ENCODE measurements around the gene CNGB1.
A peak's percentile ranks its signal among the peaks of the same experiment; 100 is the strongest.
"Not testable (repeated sequence)": the region's sequence is repeated elsewhere in the genome, so short reads cannot be mapped to it uniquely, and the experiment has no call there.

Gene CNGB1

DNA sequence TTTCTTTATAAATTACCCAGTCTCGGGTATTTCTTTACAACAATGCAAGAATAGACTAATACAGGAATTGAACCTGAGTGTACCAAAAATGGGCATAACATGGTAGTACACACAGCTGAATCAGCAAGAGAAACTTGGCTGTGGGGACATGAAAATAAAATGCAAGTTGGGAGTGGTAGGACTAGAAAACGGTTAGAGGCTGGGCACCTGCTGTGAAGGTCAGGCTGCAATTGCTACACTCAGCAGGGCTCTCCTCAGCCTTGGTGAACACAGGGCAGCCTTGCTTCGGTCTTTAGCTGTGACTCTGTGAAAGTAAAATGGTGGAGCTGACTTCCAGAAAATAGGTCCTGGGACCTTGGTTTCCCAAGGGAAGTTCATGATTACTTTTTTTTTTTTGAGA is 45.6 kb downstream of the CNGB1 start:
- no peak for DNase-seq

DNA sequence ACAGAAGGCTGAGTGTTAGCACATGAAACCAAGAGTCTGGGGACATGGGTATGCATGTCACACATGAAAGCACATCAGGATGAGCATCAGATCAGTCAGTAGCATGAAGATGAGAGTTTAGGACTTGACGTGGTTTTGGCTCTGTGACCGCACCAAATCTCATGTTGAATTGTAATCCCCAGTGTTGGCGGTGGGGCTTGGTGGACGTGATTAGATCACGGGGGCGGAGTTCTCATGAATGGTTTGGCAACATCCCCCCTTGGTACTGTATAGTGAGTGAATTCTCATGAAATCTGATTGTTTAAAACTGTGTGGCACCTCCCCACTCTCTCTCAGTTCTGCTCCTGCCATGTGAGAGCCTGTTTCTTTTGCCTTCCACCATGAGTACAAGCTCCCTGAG is 46.4 kb downstream of the CNGB1 start:
- no peak for DNase-seq

DNA sequence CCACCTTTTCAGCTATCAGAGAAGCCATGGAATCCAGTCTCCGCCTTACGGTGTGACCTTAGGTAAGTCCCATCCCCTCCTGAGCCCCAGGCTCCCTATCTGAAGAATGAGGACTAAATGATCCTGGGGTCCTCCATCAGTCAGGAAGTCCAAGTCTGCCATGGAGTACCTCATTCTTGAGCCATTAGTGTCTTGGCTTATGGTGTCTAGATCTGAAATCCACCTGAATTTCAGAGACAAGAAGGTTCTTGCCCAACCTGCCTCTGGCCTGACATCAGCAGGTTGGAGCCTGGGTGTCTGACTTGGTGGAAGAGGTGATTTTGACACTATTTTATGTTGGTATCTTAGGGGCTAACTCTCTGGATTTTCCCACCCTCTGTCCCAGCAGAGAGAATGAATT is 47.1 kb downstream of the CNGB1 start:
- no peak for DNase-seq

DNA sequence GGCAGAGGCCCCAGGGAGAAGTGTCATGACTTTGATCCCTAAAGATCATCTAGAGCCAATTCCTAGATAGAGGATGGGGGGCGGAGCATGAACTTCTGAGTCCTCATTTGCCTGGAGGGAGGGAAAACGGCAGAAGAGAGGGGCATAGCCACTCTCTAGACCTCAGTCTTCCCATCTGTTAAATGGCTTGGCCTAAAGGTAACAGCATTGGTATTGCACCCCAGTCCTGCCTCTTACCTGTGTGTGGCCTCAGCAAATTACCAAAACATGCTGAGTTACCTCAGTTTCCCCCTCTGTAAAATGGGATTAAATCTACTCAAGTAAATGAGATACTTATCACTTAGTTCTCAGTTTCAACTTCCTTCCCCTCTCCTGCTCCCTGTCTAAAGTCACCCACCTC is 47.5 kb downstream of the CNGB1 start:
- DNase-seq = no peak

DNA sequence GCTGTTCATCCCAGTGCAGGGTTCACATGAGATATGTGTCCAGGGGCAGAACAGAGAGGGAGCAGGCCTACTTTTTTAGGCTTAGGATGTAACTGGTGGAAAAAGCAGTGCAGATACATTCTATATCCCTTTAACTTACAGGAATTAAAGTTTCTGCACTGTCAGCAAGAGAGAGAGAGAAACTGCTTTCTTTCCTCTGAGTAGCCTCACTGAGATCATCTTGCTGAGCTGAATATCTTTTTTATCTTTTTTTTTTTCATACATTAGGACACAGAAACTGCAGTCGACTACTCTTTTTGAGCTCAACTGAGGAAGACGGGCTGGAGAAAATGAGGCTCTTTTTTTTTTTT is 50.1 kb downstream of the CNGB1 start:
- DNase-seq = no peak

DNA sequence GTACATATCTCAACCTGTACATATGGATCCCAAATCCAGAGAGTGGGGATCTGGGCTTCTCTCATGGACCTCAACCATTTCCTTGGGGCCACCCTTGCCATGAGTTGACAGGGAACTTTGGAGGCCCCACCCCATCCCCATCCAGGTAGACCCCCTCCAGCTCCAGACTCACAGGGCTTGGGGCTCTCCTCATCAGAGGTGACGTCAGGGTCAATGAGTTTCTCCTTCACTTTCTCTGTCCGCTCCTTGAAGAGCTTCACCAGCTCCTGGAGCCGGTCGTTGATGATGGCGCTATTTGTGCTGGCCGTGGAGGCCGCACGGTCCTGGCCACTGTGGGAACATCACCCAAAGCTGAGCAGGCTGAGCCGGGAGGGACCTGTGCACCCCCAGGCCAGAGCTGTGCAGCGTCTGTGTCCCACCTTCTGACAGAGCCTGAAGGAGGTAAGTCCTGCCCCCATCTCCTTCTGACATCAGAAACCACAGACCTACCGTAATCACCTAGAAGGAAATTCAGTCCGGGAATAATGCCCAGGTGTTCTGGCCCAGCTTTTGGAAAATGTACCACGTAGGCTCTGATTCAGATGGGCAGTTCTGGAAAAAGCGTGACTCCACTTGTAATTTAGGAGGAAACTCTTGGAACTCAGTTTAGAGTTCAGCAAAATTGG is 50.6 kb downstream of the CNGB1 start:
- no peak for DNase-seq

DNA sequence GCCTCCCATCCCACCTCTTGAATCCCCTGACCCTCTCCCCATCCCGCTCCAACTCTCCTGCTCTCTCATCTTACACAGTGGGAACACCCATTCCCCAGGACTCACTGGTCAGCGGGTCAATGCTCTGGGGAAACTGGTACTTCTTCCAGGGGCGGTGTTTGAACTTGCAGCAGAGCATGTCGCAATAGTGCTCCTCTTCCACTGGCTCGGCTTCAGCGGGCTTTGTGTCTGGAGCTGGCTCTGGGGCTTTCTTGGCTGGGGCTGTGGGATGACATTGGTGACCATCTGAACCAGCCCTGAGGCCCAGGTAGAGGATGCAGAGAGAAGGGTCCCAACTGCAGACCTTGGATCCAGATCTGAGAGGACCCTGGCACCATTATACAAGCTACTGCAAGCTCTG is 51.9 kb downstream of the CNGB1 start:
- no peak for DNase-seq

DNA sequence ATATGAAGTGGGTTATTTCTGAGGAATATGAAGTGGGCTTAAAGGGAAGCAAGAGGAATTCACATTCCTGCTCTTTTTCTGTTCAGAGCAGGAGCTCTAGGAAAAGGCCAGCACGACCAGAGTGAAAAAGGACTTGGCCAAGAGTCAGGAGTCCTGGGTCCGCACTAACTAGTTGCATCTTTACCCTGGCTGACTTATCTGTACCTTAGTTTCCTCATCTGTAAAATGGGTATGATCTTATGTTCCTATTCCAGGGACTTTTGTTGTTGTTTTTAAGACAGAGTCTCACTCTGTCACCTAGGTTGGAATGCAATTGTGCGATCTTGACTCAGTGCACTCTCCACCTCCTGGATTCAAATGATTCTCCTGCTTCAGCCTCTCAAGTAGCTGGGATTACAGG is 52.5 kb downstream of the CNGB1 start:
- DNase-seq = no peak

DNA sequence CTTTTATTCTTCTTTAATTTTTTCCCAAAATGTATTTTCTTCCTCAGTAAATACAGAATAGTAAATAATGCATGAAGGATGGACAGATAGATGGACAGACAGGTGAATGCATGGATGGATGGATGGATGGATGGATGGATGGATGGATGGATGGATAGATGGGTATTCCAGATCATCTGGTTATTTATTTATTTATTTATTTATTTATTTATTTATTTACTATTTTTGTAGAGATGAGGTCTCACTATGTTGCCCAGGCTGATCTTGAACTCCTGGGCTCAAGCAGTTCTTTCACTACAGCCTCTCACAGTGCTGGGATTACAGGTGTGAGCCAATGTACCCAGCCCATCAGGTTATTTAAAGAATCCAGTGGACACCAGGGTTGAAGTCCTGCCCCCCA is 53.0 kb downstream of the CNGB1 start:
- DNase-seq = not testable (repeated sequence)

DNA sequence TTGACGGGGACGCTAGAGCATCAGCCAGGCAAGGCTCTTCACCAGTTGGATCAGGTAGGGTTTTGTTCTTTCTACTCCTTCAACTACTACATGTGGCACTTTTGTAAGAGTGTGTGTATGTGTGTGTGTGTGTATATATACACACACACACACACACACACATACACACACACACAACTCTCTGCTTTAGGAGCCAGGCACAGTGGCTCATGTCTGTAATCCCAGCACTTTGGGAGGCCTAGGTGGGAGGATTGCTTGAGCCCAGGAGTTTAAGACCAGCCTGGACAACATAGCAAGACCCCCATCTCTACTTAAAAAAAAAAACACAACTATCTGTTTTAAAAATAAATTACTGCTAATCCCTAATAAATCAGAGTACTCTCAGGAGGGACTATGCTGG is 53.4 kb downstream of the CNGB1 start:
- not testable (repeated sequence) for DNase-seq

DNA sequence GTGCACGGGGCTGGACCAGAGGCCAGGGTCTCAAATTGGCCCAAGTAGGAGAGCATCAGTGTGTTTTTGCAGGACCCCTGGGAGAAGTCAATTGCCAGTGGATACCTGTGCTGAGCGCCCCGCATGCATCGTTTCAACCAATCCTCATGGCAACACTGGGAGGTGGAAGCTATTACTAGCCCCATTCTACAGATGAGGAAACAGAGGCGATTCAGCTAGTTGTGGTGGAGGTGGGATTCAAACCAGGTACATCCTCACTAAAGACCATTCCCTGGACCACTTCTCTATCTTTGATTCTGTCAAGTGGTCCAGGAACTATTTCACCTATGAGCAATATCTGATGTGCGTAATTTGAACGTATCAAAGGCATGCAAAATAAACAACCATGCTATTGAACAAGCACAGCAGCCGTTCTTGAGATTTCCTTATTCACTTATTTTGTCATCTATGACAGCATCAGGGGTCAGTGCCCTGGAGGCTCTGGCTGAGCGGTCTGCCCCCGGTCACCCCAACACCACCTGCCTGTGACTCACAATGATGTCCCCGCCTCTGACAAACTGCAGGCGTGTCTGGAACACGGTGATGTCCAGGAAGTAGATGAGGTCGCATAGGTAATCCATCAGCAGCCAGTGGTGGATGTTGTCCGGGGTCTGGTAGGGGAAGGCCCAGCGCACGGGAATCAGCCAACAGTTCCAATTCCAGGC is 54.0 kb downstream of the CNGB1 start:
- DNase-seq = peak in 1 of 3 donors; percentile 15

DNA sequence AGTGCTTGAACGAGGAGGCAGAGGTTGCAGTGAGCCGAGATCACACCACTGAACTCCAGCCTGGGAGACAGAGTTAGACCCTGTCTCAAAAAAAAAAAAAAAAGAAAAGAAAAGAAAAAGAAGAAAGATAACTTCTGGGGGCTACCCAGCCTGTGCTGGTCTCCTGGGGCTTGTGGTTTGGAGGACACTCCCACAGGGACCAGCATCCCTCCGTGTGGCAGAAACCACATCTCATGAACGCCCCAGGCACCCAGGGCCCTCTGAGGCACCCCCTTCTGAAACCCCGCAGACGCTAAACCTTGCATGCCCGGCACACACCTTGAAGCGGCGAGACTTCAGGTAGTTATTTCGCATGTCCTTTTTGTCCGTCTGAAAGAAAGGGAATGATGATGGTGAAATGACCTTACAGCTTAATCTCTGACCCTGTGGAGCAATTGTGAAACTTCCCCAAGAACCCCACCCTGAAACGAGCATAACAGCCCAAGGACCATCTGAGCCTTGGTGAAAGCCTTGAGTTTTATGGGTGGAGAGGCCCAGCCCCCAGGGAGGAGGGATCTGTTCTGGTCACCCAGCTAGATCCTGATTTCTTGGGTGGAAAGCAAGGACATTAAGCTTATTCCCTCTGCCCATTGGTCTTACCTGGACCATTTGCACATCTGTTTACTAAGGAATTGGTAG is 55.0 kb downstream of the CNGB1 start:
- DNase-seq = no peak

DNA sequence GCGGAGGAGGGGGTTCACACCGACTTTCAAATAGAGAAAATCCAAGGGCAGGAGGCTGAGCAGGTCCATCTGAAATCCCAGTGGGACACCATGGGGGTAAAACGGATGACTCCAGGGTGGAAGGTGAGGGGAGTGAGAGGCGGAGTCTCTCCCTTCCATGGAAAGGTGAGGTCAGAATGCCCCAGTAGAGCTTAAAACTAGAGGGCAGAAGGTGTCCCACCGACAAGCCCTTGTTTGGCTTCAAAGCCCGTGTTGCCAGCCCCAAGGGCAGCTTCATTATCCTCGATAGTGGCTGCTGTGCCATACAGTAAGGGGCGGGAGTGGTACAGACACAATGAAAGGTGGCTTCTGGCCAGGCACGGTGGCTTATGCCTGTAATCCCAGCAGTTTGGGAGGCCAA is 55.7 kb downstream of the CNGB1 start:
- DNase-seq = no peak

DNA sequence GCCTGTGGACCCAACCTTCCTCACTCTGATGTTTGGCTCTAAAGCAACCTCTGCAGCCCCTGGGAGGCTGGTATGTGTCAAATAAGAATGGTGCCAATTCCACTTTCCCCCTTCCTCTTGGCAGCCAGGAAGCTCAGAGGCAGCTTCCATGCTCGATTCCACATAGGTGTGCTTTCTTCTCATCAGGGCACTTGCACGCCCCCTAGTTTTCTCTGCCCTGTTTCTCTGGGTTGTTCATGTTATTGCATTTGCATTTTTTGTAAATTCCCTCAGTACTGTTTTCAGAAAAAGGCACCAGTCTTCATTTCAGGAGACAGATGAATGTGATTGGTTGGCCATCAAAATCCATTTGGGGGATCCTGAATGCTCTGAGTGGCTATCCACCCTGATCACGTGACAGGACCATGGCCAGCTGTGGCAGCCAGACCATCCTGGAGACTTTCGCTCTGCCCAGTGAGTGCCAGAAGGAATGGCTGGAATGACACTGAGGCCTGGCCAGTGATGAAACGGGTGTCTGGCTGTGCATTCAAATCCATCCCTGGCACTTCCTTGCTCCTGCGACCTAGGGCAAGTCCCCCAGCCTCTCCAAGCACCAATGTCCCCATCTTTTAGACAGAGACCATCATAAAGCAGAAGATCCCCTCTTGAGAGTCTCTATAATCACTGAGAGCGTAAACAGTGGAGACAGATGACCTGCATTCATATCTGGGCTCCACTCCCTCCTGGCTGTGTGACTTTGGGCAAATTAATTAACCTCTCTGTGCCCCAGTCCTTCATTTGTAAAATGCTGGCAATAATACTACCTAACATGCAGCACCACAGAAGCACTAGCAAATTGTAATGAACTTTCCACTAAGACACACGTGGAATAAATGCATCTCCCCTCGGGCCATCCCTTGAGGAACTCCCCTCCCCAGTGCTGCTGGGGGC is 56.4 kb downstream of the CNGB1 start:
- DNase-seq = no peak

DNA sequence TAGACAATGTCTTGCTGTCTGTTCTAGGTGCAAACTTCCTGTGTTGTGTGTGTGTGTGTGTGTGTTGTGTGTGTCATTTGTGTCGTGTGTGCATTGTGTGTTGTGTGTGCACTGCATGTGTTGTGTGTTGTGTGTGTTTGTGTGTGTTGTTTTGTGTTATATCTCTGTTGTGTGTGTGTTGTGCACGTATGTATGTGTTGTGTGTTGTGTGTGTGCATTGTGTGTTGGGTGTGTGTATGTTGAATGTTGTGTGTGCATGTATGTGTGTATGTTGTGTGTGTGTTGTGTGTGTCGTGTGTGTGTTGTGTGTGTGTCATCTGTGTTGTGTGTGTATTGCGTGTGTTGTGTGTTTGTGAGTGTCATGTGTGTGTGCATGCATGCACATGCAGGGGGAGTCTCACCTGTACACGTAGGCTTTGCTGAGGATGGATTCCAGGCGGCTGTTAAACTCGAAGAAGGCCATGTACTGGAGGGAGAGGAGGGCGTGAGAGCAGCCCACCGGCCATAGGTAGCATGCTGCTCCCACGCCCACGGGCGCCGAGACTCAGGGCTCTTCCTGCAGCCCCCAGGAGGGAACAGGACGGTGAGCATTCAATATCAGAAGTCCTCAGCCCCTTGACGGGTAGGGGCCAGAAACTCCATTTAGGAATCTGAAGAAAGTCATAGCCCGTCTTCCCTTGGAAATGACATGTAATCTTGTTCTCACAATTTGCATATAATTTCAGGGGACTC is 58.2 kb downstream of the CNGB1 start:
- DNase-seq = no peak

DNA sequence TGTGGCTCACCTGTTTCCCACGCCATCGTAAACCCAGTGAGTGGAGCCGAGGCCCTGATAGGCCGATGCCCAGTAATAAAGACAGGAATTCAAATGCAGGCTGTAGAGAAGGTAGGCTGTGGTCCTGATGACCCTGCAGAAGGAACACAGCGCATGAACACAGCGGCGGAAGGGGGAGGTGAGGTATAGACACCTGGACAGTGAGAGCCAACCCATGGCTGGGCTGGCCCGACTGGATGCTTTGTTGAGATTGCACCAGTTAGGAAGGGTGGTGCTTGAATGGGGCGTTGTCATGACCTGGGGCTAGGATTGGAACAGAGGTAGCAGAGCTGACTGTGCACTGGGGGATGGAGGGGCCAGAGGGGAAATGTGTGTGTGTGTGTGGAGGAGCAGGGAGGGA is 59.2 kb downstream of the CNGB1 start:
- no peak for DNase-seq

DNA sequence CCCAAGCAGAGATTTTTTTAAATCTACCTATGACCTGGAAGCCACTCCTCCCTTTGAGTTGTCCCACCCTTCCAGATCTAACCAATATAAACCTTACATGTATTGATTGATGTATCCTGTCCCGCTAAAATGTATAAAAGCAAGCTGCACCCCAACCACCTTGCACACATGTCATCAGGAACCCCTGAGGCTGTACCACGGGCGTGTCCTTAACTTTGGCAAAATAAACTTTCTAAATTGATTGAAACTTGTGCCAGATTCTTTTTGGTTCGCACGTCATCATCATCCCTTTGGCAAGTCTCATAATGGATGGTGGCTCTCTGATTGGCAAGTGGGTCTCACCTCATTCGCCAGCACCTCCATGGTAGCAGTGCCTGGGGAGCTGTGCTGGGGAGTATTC is 60.2 kb downstream of the CNGB1 start:
- no peak for DNase-seq

DNA sequence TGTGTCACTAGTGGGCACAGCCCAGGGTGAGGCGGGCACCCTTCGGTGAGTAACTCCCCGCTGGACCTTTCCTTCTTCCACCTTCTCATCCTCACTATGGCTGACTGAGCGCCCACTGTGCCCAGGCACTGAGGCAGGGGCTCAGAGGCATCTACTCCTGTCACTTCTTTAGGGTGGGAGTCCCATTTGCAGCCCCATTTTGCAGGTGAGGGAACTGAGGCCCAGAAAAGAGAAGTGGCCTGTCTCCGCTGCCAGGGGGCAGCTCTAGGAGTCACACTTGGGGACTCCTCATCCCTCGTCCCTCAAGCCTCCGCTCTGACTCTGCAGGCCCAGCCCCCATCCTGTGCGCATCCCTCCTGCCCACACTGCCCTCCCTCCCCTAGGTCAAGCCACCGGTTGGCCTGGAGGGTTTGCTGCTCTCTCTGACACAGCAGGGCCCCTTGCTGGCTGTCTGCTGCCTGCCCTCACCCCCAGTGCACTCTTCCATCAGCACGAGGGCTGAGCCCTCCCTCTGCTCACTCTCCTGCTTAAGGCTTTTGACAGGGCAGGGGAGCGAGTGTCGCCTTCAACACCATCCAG is 62.4 kb downstream of the CNGB1 start:
- no peak for DNase-seq

DNA sequence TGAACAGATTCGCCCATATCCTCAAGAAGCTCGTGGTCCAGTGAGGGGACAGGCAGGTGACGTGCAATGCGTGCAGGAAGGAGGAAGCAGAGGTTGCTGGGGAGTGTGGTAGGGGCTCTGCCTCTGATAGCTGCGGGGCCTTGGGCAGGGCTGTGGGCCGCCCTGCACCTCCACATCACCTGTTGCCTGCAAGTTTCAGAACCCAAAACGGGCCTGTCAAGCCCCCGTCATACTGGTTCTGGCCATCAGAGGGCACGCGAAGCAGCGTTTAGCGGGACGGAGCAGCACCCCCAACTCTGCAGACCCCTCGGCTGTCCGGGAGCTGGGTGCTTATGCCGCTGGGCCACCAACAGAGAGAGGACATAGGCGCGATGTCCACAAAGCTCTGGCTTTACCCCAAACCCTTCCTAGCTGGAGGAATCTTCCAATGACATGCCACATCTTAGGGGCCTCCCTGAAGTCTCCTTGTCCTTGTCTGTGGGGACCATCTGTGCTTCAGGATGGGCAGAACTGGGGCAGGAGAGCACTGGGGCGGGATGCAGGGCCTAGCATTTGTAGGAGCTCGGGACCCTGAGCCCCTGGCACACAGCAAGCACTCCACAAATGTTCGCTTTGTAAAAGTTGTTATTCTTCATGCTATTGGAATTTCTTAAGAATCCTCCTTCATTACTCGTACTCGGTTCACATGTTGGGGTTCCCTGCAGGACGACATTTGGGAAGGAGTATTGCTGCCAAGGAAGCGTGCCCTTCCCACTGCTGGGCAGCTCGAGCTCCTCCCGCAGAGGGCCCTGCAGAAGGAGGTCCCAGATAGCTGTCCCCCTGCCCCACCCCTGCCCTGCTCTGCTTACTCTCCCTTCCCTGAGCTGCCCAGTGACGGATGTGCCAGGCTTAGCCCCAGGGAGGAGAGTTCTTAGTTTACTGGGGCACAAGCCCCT is 64.3 kb downstream of the CNGB1 start:
- peak in 1 of 3 donors; percentile 31 for DNase-seq

DNA sequence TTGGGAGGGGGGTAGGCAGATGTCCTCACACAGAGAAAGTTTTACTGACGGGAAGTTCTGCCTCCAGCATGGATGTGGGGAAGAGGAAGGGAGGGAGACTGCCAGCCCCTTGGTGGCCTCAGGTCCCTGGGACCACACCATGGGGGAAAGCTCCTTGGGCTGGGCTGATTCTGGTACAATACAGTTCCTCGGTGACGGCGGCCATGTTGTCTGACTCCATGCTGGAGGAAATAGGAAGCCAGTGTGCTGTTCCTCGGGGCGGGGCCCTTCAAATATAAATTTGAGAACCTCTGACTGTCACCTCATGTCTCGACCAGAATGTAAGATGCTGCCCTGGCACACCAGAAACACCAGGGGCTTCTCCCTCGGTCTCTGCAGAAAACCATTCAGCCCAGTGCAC is 66.8 kb downstream of the CNGB1 start:
- DNase-seq = no peak

DNA sequence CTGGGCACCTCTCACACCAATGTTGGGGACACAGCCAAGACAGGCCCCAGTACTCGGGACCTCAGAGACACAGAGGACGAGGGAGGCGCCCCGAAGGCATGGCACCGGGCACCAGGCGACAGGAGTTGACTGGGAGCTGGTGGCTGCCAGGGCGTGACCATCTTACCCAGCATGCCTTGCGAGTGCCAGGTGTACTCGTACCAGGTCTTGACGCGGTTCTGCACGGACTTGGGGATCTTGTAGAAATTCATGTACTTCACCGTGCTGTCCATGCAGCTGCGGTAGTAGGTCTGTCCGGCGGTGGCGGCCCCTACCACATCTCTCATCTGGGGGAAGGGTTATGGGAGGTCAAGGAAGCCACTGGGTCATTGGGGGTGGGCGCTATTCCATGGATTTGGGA is 67.3 kb downstream of the CNGB1 start:
- no peak for DNase-seq
